CD4-positive, alpha-beta T cell treated with Interleukin-10 for 1 hour (primary cell): ENCODE measurements around the gene USP14.

Source experiments
- DNase-seq: peaks from one replicate; pipeline ENCODE4 v3.0.0-alpha.2; 2020

Gene USP14

DNA sequence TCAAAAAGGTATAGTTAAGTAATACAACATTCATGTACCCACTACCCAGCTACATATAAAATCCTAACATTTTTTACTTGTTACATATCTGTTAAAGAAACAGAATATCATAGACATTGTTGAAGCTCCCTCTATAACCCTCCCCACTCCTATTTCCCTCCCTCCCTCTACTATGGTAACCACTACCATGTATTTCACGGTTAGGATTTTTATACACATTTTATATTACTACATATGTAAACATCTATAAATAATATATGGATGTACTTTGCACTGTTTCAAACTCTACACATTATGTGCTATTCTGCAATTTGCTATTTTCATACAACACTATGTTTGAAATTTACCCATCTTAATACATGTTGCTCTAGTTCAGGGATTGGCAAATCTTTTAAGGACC lies 73.2 kb downstream of the USP14 start:
- DNase-seq, result no peak

DNA sequence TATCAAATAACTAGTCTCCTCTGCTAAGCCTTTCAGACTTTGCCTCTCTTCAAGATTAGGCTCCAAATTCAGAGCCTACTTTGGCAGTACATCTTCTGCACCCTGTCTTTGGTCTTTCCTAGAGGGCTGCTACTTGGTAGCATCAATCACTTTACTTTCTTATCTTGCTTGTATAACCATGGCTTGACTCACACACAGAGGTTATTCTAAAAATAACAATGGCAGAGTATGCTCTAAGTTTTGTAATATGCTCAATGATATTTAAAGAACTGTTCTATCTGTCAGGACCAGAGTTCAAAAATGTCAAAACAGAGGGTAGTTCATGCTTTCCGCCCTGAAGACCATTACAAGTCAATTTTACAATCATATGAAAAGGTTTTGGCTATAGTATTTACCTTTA lies 81.8 kb downstream of the USP14 start:
- no peak for DNase-seq

DNA sequence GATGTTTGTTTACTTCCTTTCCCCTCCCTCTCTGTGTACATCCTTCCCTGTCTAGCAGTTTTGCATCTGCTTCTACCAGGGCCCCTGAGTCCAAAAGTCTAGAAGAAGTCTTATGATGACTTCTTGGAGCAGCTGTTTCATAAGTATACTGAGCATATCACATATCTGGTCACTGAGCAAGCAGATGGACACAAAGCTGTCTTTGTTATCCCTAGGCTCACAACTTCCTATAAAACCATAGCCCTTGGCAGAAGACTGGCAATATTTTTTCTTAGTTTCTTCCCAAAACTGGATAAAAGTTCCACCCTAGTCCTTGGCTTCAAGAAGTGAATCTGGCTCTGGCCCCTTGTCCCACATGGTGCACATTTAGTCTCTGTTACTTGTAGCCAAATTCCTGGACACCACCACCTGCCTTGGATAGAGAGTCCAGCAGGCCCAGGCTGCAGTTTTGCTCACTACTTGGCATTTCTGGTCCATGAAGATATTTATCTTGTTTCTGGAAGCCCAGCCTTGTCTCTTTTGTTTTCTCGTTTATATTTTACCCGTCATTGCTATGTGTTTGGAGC lies 87.0 kb downstream of the USP14 start:
- no peak for DNase-seq

DNA sequence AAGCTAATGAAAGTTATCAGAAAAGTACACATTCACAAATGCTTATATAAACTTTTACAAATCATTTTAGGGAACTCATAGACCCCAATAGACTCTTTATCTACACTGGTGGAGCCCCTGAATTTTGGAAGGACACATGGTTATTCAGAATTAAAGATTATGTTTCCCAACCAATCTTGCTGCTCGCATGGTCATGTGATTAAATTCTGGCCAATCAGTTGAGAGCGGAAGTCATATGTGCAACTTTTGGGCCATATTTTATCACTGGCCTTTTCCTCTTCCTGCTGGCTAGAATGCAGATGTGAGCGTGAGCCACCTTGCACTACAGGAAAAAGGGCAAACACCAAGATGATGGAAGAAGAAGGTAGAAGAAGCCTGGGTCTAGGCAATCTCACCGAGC lies 89.7 kb downstream of the USP14 start:
- DNase-seq, result no peak

DNA sequence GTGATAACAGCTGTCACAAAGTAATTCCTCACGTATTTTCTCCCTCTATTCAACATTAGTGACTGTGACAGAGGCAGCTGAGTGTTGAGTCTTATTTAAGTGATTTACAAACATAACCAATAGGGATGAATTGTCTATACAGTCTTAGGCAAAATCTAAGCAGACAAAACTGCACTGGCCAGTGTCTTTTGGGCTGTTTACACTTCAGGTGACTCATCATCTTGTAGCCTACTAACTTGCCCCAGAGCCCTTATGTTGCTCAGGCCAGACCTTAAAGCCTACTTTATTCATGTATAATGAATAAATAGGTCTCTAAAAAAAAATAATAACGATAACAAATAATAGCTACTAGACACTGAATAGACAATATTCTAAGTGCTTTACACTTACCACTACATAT lies 92.3 kb downstream of the USP14 start:
- DNase-seq, result no peak

DNA sequence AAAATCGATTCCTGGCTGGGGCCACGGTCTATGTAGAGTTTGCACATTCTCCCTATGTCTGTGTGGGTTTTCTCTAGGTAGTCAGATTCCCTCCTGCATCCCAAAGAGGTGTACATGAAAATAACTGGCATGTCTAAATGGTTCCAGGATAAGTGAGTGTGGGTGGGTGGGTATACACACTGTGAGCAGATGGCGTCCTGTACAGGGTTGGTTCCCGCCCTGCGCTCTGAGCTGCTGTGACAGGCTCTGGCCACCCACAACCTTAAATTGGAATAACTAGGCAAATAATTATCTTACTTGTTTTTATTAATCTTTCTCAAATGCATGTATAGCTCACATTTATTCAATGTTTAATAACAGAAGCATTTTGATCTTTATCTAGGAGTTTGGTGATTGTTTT lies 93.2 kb downstream of the USP14 start:
- no peak for DNase-seq

DNA sequence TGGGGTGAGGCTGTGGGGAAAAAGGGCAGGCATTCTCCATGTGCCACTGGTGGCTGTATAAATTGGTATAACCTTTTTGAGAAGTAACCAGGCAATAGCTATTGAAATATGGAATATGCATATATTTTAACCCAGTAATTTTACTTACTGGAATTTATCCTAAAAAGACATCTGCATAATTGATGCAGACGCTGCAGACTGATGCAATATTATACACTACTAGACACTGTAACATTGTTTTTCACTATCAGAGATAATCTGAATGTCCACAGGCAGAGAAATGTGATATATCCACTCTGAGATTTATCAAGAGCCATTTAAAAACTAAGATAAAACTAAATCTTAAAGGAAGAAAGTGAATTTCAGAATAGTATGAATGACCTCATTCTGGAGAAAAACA lies 94.8 kb downstream of the USP14 start:
- DNase-seq, result no peak

DNA sequence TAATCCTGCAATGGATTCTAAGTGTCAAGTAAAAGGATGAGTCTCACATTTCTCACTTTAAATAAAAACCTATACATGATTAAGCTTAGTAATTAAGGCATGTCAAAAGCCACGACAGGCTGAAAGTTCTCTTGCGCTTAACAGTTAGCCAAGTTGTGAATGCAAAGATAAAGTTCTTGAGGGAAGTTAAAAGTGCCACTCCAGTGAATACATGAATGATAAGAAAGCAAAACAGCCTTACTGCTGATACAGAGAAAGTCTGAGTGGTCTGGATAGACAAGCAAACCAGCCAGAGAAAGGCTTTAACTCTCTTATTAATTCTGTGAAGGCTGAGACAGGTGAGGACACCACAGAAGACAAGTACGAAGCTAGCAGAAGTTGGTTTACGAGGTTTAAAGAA lies 96.8 kb downstream of the USP14 start:
- DNase-seq, result no peak

DNA sequence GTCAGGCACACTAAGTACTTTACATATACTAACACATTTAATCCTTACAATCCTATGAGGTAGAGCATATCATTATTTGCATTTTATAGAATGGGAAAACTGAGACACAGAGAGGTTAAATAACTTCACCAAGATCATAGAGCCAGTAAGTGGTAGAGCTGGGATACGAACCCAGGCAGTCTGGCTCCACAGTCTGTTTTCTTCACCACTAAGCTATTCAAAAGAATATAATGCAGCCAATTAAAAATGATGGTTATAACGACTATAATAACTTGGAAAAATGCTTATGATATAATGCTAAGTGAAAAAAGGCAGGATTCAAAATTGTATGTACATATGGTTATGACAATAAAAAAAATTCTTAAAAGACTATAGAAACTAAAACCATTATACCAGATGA lies 102.2 kb downstream of the USP14 start:
- no peak for DNase-seq

DNA sequence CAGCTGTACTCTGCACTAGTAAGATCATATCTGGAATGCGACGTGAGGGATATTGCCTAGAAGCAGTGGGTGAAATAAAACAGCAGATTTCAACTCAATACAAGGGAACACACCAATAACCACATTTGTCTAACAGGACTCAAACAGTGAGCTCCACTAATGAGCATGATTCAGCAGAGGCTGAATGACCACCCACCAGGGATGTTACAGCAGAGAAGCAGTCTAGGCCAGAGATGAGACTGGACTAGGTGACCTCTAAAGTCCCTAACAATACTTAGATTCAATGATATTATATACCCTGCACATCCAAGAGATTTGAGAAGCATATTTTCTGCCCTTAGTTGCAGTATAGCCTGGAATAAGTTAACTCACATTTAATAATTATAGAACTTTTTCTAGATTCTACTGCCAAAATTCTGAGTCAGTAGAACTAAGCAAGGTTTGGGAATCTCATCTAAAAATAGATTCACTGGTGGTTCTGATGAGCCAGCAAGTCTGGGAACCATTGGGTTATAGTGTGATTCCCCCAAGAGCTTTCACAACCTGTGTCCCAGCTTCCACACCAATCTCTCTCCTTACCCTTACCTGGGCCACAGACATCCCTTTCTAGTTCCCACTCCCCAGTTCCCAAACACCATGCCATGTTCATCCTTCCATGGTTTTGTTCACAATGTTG lies 103.2 kb downstream of the USP14 start:
- DNase-seq, result no peak
